GM21529 (cell line): Measurements from ENCODE around the gene PIK3C2G.

Experiments used
- ATAC-seq: cut with Tn5 transposase; IDR thresholded peaks from one replicate; pipeline ENCODE4 v1.9.1; 2021; ENCODE audit not compliant: unreplicated experiment

PIK3C2G gene

DNA sequence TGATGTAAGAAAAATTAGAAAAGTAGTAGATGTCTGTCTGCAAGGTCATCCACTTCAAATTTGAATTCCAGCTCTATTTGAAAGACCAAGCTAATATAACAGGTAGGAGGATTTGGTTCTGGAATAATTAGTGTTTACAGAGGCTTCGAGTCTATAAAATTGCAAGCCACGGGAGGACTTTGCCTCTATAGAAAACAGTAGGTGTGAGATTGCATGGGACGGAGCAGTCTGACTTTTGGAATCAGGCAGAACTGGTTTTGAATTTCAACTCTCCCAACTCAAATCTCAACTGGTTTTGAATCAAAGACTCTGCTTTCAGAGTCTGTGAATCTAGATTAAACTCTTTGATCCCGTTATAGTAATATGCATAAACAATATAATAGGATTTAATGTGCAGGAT is 82.4 kb downstream of the PIK3C2G start:
- no peak for ATAC-seq

DNA sequence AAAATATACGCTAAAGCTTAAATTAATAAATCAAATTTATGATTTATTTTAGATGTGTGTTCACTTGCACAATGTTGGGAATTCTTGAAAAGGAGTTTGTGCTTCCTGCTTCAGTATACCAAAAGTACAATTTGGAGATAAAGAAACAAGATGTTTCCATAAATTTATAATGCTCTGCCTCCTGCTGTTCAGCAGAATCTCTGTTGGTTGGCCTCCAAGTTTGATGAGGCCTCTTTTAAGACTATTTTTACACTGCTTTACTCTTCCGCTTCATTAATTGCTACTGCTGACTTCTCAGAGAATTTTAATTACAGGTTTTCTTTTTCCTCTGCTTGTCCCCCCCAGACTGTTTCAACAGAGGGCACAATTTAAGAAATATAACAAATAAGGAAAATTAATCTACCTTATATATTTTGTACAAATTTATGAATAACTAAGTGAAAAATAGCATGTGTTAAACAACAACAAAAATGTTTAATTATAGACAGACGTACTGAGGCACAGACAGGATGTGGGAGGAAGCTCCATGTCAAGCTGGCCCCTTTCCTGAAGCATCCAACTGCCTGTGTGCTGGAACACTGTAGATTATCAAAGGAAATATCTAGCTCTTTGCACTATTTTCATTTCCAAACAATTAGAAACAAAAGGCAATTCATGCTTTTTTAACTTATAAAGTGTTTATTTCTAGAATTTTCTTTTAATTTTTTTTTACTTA is 83.9 kb downstream of the PIK3C2G start:
- ATAC-seq = no peak

DNA sequence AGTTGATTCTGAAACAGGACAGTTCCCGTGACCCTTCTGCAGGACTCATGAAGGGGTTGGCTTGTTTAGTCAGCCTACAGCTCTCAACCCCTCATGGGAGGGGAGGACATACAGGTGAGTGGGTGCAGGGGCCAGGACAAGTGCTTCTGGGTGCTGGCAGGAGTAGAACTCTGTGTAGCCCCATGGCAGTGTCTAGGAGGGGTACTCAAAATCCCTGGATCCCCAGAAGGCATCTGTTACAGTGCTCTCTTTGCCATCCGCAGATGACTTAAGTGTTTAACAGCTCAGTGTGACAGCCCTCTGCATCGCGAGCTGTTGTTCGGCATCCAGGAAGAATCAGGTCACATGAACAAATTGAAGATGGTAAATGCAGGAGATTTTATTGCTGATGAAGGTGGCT is 91.0 kb downstream of the PIK3C2G start:
- ATAC-seq = no peak

DNA sequence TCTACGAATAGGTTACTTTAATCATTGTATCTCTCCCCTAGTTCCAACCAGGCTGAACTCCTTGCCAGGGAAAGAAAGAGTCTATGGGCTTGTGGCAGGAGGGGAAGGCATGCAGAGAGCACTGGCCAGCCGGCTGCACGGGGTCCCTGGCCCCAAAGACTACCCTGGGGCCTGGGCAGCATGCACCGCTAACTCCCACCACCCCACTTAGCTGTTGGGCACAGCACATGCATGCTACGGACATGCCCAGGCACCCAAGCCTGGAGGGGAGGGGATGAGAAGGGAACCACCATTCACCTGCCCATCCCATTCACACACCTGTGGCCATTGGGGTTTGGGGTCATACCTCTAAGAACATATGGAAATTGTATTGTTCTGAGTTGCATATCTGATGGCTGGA is 94.1 kb downstream of the PIK3C2G start:
- no peak for ATAC-seq

DNA sequence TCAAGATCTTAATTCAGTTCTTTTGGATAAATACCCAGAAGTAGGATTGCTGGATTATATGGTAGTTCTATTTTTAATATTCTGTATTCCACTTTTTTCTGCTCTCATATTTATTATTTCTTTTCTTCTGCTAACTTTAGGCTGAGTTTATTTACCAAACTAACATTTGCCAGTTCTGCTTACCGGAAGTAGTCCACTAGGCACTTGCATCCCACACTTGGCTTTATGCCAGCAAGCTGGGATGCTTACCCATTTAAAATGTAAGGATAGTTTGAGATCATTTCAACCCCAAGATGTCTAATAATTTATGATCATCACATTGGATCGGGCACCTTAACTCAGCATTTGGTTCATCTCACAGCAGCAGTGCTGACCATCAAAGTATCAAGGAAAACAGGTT is 96.8 kb downstream of the PIK3C2G start:
- ATAC-seq = no peak

DNA sequence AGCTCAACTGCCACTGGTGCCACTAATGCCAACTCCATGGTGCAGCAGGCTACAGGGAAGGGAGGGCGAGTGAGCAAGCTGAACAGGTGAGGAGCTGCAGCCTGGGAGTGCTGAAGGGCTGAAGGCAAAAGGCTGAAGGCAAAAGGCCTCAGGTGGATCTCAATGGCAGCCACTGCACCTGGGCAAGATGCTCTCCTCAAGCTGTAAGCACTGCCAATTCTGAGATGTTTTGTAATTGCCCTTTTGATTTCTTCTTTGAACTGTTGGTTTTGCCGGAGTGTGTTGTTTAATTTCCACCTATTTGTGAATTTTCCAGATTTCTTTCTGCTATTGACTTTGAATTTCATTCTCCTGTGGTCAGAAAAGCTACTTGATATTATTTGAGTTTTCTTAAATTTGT is 97.6 kb downstream of the PIK3C2G start:
- ATAC-seq = no peak

DNA sequence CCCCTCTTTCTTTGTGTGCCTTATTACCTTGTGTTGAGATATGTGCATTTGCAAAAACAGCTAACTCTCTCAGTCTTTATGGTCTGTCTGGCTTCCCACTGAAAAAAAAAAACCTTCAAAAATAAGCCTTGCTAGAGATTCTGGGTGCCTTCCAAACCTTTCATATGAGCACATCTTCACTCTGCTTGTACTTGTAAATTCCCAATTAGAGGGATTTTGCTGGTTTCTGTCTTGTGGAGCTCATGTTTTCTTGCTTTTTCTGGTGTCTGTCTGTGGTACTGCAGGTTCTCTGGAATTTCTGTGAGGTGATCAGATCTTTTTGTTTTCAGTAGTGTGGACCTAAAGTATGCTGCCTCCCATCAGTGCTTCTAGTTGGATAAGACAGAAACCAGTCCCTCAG is 100.1 kb downstream of the PIK3C2G start:
- no peak for ATAC-seq

DNA sequence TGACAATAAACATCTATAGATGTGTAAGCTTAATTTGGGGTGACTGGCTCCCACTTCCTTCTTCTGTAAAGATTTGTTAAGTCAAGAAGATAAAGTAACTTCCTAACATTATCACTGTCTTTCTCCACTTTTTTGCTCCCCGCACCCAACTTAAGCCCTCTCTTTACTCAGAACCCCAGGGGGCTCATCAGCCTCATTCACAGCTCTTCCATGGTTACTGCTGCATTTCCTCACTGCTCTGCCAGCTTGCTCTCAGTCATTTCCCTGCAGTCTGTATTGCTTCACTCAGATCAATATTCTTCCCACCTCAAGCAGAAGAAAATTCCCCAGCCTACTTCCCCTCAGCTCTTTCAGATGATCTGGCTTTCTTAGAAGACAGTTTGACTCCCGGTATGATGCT is 102.0 kb downstream of the PIK3C2G start:
- ATAC-seq = no peak

DNA sequence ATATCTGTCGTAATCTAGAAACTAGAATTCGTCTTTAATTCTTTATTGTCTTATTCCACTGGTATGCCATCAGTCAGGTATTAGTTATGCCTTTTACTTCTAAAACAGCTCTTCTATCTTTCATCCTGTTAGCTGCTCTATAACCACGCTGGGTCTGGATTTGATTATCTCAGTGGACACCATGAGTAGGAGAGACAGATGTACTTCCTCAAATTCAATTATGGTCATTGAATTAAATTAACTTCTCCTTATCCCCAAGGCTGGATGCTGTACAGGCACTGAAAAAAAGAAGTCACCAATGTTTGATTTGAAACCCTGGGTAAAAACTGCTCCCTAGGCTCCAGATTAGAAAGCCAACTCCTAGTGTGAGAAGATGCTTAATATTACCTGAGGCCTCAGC is 107.3 kb downstream of the PIK3C2G start:
- ATAC-seq = no peak

DNA sequence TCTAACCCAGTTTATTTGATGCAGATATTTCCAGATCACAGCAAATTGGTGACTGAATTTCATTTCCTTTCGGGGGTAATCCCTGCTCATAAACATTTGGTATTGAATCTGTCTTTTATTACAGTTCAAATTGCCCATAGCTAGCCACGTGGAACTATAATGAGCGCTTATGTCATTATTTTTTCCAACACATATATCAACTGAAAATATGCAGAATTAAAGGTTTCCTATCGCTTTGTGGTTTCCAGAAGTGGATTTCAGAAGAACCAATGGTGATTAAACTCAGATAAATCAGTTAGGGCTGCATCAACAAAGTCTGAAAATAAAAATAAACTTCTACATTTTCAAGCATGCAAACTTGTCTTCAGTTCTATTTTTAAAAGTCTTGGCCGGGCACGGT is 111.9 kb downstream of the PIK3C2G start:
- no peak for ATAC-seq

DNA sequence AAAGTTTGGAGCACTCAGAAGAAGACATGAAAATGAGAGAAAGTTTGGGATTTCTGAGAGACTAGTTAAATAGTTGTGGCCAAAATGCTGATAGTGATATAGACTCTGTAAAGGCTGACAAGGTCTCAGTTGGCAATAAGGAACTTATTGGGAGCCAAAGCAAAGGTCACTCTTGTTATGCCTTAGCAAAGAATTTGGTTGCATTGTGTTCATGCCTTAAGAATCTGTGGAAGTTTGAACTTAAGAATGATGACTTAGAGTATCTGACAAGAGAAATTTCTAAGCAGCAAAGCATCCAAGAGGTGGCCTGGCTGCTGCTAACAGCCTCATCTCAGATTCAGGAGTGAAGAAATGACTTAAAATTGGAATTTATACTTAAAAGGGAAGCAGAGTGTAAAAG is 113.8 kb downstream of the PIK3C2G start:
- no peak for ATAC-seq

DNA sequence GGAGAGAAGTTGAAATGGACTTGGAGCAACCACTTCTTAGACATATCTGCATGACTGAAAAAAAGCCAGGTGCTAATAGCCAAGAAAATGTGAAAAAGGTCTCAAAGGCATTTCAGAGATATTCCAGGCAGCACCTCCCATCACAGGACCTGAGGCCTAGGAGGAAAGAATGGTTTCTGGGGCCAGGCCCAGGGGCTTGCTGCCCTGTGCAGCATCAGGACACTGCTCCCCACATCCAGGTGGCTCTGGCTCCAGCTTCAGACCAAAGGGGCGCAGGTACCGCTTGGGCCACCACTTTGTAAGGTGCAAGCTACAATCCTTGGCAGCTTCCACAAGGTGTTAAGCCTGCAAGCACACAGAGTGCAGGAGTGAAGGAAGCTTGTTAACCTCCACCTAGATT is 114.3 kb downstream of the PIK3C2G start:
- no peak for ATAC-seq

DNA sequence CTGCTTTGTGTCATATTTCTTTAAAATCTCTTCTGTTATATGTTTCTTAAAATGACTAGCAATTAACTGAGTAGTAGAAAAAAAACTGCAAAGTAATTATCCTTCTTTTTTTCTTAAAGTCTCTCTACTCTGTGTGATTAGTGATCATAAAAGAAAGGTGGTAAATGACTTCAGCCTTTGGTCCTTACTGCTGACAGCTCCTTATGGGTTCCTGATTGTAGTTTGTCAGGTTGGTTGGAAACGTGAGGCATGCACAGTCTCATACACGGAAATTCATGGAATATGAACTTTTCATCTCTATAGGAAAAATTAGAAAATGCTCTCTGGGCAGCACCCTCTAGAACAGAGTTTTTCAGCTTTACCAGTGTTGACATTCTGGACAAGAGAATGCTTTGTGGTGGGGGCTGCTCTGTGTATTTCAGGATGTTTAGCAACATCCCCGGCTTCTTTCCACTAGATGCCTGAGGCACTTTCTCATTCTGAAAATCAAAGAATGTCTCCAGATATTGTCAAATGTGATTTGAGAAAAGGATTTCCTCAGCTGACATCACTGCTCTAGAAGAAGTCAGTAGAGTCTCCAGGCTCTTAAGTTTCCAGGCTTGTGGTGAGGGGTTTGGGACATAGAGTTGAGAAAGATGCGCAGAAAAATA is 121.0 kb downstream of the PIK3C2G start:
- no peak for ATAC-seq

DNA sequence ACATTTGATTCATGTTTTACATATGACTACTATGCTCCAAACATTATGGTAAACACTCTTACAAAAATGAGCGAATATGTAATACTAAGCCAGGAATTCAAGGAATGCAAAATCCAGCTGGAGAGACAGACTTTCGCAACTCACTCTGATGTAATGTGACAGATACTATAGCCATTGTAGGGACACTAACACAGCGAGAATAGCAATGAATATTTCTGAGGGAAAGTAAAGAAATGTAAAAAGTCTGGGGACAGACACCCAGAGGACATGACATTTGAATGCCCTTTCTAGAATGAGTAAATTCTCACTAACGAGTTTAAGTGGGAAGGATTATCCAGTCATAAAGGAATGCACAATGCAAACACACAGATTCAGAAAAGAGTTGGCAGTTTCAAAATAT is 121.9 kb downstream of the PIK3C2G start:
- no peak for ATAC-seq

DNA sequence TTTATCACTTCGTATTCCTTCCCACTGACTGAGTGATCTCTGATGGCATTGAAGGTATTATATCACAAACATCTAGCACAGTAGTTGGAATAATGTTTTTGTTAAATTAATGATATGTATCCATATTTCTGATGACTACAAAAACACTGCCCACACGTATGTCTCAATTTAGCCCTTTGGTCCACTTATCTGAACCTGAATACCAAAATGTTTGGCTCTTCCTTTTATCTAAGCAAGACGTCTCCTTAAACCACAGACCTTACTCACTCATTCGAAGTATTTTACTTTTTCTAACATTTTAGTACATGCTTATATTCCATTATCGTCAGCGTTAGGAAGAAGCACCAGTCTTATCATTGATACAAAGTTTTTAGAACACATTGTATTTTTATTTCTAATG is 126.4 kb downstream of the PIK3C2G start:
- no peak for ATAC-seq

DNA sequence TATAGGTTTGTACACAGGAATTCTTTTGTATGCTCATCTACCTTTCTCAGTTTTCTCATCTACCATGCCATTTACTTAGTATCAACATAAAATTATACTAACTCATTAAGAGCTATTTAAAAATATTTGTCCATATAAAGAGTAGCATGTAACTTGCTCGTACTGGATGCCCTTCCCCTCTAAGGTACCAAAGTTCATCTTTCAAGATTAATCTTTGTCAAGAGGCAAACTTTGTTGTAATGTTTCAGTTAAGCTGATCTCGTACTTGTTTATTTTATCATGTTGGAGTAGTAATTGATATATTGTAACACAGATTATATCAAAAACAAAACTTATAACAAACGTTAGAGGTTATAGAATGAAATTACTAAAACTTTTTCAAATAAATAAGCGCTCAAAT is 128.5 kb downstream of the PIK3C2G start:
- ATAC-seq = no peak

DNA sequence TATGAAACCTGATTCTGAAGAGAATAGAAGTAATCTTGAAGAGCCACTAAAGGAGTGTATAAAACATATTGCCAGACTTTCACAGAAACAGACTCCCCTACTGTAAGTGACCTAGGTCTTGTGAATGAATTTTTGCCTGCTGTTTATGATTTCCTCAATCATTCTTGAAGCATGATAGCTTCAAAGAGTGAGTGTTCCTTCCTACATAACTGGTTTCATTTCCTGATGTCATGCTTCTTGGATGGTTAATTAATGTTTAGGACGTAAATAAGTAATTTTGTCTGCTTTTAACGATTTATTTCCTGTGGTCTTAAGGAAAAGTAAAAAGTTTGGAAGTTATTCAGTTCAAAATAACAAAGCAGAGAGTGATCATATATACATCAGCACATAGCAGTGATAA is 129.8 kb downstream of the PIK3C2G start:
- ATAC-seq = no peak

DNA sequence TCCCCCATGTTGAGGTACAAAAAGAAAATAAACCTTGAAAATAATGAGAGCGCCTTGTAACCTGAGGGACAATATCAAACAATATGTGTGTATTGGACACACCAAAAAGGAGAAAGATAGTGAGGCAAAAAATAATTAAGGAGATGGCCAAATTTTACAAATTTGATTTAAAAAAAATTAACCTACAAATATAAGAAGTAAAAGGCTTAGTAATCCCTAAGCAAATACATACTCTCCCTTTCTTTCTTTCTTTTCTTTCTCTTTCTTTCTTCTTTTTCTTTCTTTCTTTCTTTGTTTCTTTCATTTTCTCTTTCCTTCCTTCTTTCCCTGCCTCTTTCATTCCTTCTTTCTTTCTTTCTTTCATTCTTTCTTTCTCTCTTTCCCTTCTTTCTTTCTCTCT is 133.4 kb downstream of the PIK3C2G start:
- no peak for ATAC-seq

DNA sequence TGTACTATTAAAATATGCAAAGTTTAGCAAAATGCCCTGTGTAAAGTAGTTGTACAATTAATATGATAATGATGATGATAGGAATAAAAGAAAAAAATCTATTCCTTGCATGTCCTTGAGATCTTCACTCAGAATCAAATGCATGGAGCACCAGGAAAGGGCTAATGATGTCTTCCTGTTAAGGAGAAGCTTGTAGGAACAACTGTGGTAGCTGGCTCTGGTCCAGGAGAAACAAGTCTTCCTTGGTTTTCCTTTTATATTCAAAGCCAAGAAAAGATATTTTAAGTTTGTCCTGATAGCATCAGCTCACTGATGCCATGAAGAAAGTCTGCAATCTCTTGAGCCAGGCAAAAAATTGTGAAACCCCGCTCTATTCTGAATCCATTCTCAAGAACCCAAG is 138.9 kb downstream of the PIK3C2G start:
- ATAC-seq = no peak

DNA sequence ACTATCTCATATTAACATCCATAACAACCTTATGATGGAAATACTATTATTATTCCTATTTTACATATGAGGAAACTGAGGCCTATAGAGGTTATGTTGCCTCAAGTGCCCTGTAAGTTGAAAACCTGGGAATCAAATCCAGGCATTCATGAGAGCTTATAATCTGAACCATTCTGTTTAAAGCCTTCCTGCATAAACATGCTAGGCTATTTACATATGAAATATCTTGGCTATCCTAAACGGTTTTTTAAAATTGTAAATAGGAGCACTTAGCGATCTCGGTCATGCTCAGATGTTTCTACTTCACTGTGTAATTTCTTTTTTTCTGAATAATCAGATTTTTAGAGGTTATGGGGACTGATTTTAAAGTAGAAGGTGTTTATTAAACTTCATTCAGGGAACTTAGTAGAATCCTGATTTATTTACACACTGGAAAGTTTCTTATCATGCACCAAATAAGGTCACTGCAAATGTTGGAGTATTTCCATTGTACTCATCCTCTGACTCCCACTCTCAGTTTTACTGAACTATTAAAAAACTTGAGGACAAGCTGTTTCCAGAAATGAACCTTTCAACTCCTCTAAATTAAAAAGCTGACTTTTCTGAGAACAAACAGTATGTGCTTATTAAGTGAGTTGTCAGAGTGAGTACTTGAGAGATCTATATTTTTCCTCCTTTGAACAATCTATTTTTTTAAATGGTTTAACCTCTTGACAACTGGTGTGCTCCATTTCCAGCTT is 141.7 kb downstream of the PIK3C2G start:
- ATAC-seq = no peak

DNA sequence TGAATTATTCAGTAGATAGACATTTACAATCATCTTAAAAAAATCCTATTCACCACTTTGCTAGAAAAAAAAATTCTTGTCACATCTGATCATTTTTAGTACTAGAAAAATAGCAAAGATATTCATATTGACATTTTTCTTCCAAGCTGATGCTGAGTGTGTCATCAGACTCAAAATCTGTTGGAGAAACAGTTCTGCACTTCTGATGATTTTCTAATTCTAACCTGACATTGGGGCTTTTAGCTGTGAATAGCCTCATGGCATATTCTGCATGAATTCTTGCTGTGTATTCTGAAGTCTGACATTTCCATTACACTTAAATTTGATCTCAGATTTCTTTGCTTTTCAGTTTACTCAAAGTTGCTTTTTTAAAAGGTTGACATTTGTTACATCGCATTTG is 150.1 kb downstream of the PIK3C2G start:
- ATAC-seq = no peak

DNA sequence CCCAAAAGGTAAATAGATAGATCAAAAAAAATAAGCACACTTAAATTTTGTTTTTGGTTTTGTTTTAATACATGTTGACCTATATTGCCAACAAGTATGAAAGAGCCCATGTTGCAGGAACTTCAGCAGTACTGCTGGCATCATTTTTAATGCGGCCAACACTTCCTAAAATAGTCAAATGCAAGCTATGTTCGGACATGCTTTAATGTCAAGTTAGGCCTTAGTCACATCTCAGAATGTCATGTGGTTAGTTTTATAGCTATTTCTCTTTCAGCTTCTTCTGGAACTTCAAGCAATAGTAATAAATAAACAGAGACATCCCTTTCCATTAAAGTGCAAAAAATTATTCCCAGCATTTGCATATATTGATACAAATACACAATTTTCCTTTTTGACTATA is 153.4 kb downstream of the PIK3C2G start:
- no peak for ATAC-seq
